Stimulated activated CD8-positive, alpha-beta memory T cell treated with anti-CD3 and anti-CD28 coated beads, Interleukin-15, amount 100 ng/mL, for 48 hours (primary cell): ENCODE results near the gene SOX8.
"Not testable (repeated sequence)": the region's sequence is repeated elsewhere in the genome, so short reads cannot be mapped to it uniquely, and the experiment has no call there.

Experiments used
- DNase-seq, 2 donors: peaks; one replicate each; pipeline ENCODE4 v3.0.0-alpha.2; 2020; ENCODE audit warnings: low read depth in 2 of 2

The SOX8 gene

GRCh38 chr16:1025183-1025809, 43.7 kb downstream of the SOX8 start:
- DNase-seq: not testable (repeated sequence)

DNA sequence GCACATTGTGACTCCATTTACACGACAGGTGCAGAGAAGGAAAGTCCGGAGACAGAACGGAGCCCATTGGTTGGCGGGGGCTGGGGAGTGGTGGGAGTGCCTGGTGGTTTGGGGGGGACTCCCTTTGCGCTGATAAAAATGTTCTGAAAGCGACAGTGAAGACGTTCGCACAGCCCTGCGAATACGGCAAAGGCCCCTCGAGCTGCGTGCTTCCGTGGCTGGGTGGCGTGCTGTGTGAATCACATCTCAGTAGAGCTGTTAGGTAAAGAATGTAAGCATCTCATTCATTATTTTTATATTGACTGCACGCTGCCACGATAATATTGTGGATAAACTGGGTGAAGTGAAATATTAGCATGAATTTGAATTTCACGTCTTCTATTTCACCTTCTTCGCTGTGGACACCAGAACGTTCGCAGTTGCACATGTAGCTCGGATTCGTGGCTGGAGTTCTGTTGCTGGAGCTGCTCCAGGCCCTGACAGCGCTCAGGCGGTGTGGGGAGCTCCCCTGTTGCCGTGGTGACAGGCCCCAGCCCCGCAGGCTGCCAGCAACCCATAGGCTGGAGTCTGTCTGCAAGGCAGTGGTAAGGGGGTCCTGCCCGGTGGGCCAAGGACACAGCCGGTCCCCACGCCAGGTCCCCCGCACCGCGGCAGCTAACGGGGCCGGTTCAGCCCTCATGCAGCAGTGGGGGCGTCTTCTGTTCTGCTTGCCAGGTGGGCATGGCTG, 44.6 kb downstream of the SOX8 start:
- no peak for DNase-seq

GRCh38 chr16:1026784-1027500, 45.4 kb downstream of the SOX8 start:
- DNase-seq: no peak

DNA sequence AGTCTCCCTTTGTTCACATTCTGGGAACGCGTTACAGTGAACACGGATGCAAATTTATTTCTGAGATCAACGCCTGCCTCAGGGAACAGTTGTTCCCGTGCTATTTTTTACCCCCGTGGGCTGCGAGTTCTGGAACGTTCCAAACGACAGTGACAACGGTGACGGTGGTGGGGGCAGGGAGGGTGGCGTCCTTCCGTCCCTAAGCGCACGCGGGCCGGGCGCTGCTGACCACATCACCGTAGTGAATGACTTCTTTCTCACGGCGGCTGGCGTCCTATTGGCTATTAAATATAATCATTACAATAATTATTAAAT, 45.9 kb downstream of the SOX8 start:
- no peak for DNase-seq

DNA sequence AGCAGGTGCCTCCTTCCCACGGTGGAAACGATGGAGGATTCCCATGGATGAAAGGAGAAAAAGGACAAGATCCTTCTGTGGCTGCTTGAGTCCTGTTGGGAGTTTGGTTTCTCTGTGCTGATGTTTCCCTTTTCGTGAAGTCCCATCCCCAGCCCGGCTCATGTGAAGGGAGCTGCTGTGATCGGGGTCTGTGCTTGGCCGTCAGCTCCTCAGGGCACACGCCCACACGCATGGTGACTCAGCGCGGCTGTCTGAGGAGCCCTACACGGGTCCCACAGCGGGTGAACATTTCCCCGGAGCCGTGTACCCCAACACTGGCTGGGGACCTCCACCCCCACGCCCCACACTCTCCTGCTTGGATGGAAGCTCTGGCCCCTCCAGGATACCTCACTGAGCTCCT, 46.5 kb downstream of the SOX8 start:
- DNase-seq: no peak

GRCh38 chr16:1028524-1029258, 47.1 kb downstream of the SOX8 start:
- DNase-seq: no peak

GRCh38 chr16:1029259-1029545, 47.6 kb downstream of the SOX8 start:
- DNase-seq: no peak

GRCh38 chr16:1030473-1030901, 48.9 kb downstream of the SOX8 start:
- no peak for DNase-seq

GRCh38 chr16:1031666-1032065, 50.1 kb downstream of the SOX8 start:
- no peak for DNase-seq

- DNase-seq: no peak
Measured at GRCh38 chr16:1032607-1033006, 51.0 kb downstream of the SOX8 start.

GRCh38 chr16:1033128-1033679, 51.6 kb downstream of the SOX8 start:
- DNase-seq: no peak

DNA sequence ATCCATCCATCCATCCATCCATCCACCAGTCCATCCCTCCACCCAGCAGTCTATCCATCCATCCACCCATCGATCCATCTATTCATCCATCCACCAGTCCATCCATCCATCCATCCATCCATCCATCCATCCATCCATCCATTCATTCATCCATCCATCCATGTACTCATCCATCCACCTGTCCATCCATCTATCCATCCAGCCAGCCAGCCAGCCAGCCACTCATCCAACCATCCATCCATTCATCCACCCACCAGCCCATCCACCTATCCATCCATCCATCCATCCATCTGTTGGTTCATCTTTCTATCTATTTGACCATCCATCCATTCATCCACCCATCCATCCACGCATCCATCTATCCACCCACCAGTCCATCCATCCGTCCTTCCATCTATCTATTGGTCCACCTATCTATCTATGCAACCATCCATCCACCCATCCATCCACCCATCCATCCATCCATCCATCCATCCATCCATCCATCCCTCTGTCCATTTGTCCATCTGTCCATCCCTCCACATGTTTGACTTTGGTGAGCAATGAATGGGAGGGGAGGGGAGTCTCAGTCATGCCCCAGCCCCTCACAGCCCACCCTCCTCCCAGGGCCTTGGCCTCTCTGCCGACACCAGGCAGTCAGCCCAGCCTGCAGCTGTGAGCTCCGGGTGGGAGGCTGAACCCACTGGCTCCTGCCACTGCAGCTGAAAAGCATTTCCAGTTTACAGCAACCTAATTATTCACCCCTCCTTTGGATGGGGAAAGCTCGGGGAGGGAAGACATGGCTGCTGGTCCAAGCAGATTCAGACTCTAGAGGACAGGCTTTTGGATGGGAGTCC, 52.9 kb downstream of the SOX8 start:
- DNase-seq: no peak

DNA sequence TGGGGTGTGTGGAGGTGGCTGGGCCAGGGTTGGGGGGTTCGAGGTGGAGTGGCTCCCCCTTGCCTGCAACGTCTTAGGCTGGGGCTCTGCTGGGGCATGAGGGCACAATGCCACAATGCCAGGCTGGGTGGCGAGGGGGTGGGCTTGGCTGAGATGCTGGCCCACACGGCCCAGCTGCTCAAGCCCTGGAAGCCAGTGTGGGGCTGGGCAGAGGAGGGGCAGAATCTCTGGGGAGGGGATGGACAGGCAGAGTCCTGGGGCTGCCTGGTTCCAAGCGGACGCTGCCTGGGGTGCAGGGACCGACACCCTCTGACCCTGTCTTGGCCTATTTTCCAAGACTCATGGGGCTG, 53.5 kb downstream of the SOX8 start:
- DNase-seq: no peak

- no peak for DNase-seq
Measured at GRCh38 chr16:1036166-1036565, 54.6 kb downstream of the SOX8 start.
